ENCODE results near the gene MACROD2. TPM values are rescaled to one million over a fixed set of nuclear protein-coding genes. Genes with fewer than 3 reads are reported as not detected.

MACROD2 gene
- total and polyA plus RNA-seq, 11 donors, result 0.54 to 5.4 (median 2.4) TPM

DNA sequence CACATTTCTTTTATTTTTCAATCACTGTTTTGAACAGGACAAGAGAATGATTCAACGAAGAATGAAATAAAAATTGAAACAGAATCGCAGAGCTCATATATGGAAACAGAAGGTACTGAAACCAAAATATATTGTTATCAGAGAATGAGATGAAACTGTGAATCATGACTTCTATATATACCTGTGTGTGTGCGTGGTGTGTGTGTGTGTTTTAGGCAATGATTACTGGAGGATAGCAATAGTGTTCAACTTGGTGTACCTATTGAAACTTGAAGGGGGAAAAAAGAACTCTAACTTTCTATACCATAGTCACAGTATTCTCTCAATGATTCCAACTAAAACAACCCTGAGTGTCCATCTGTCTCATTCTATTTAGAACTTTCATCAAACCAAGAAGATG, 1991.4 kb downstream of the MACROD2 start:
- WGBS, 4 donors, result 78 to 96% (median 90%) methylated on average over 3 of the region's 3 CpGs
- ATAC-seq (no peak), DNase-seq (no peak)
- no peaks in the 10 kb centered on the region for H3K36me3 ChIP-seq
- H3K27me3 ChIP-seq, result no peaks in the 10 kb centered on the region
- no peak overlapping the region for H3K27ac ChIP-seq
- TF ChIP-seq CTCF (IDR thresholded peaks at IDR 0.05) (no peak), POLR2A (IDR thresholded peaks at IDR 0.05) (no peak)
- H3K4me3 ChIP-seq, result no peak overlapping the region
- intact Hi-C loops (cut with DNase I), result no loop called here
- H3K9me3 ChIP-seq, result no peaks in the 10 kb centered on the region
- H3K4me1 ChIP-seq, result no peaks in the 10 kb centered on the region

DNA sequence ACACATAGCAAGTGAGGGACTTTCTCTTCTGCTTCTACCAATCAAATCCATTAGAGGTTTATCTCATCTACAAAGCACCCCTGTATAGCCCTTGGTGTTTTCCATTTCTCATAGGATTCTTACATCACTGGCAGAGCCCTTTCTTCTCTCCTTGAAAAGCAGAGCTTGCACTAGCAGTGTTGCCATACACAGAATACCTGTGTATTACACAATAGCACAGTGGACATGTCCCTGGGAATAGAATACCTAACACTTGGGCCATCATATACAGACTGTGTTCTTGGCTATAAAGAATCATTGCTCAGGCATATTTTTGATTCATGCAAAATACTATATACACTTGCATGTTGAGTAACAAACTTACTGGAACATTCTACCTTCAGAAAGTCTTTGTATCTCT, 1996.0 kb downstream of the MACROD2 start:
- no peak overlapping the region for H3K27ac ChIP-seq
- no peak for TF ChIP-seq POLR2A (IDR thresholded peaks at IDR 0.05)
- no peak for TF ChIP-seq CTCF (IDR thresholded peaks at IDR 0.05)
- H3K4me1 ChIP-seq, result no peaks in the 10 kb centered on the region
- H3K36me3 ChIP-seq, result no peaks in the 10 kb centered on the region
- intact Hi-C loops (cut with DNase I), result no loop called here
- no peak overlapping the region for H3K4me3 ChIP-seq
- DNase-seq (no peak), ATAC-seq (no peak)
- H3K9me3 ChIP-seq, result peaks cover 0 to 7% (median under 1%) of the 10 kb centered on the region in 12 donors
- no peaks in the 10 kb centered on the region for H3K27me3 ChIP-seq

DNA sequence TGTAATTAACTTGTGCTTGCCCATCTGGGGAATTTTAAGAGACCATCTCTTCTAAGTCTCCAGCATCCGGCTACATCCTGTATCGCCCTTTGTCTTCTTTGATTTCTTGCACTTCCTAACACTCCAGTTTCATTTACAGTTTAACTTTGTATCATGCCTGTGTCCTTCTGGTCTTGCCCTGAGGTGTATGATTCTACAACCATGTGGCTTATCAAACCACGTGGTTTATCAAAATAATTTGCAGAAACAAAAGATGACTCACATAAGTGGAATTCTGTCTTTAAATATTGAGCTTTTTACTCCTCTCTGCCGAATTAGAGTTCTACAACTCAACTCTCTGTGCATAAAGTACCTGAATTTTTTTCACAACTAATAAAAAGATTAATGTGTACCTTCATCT, 1997.2 kb downstream of the MACROD2 start:
- Histone ChIP-seq H3K36me3 (no peaks in the 10 kb centered on the region), H3K27ac (no peak overlapping the region), H3K4me3 (no peak overlapping the region), H3K9me3 (peaks cover 0 to 19% (median 12%) of the 10 kb centered on the region in 12 donors), H3K4me1 (no peaks in the 10 kb centered on the region), H3K27me3 (no peaks in the 10 kb centered on the region)
- WGBS, 4 donors, result 59 to 69% (median 60%) methylated on average over 4 of the region's 4 CpGs
- TF ChIP-seq CTCF (IDR thresholded peaks at IDR 0.05) (no peak), POLR2A (IDR thresholded peaks at IDR 0.05) (no peak)
- no peak for ATAC-seq
- intact Hi-C loops (cut with DNase I), result no loop called here
- no peak for DNase-seq

DNA sequence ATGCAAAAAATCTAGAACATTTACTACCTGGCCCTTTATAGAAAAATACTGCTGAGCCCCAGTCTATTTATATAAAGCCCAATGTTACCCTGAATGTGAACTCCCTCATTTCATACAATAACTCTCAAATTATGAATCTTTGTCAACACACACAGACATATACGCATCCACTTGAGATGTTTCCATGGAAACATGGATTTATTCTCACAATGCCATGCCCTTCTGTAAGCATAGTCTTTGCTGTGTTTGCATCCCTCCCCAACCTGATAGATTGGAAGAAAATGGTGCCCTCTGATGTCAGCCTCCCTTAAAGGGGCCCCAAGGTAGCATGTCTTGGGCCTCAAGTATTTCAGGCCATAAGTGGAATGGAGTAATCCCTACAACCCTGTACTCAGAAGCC, 2004.8 kb downstream of the MACROD2 start:
- 36 to 100% (median 94%) methylated on average over 1 of the region's 1 CpG for WGBS, 4 donors
- intact Hi-C loops (cut with DNase I), result loop anchor here in 1 of 10 donors (10.0 kb wide), 1 partner anchor 105 kb away; no protein-coding TSS in a partner anchor
- Histone ChIP-seq H3K27ac (no peak overlapping the region), H3K4me1 (peaks cover 0 to 6% (median 0%) of the 10 kb centered on the region in 12 donors), H3K36me3 (no peaks in the 10 kb centered on the region), H3K9me3 (peaks cover 0 to 42% (median 22%) of the 10 kb centered on the region in 12 donors), H3K27me3 (no peaks in the 10 kb centered on the region), H3K4me3 (no peak overlapping the region)
- no peak for DNase-seq
- no peak for ATAC-seq
- TF ChIP-seq CTCF (IDR thresholded peaks at IDR 0.05), result no peak
- TF ChIP-seq POLR2A (IDR thresholded peaks at IDR 0.05), result no peak
